Memory B cell (primary cell): ENCODE measurements around the gene CAPZB.
A peak's percentile ranks its signal among the peaks of the same experiment; 100 is the strongest.

Experiments
- ATAC-seq: fragments of 150-1000 bp; cut with Tn5 transposase; 2 replicates; pipeline ENCODE4 v1.10.0; 2021; ENCODE audit warnings: low read depth, mild to moderate bottlenecking, moderate library complexity
- DNase-seq, 2 donors: peaks; one replicate each; pipeline ENCODE4 v3.0.0; 2022; ENCODE audit warnings: low spot score in 2 of 2
- H3K27ac Mint-ChIP-seq: one replicate; pipeline ENCODE4 v1.8.0; 2022; ENCODE audit warnings: mild to moderate bottlenecking, moderate library complexity, mixed read lengths
- H3K27me3 Mint-ChIP-seq: one replicate; pipeline ENCODE4 v1.8.0; 2022; ENCODE audit warnings: mixed read lengths
- H3K36me3 Mint-ChIP-seq: one replicate; pipeline ENCODE4 v1.8.0; 2022; ENCODE audit warnings: mild to moderate bottlenecking, mixed read lengths
- H3K4me1 Mint-ChIP-seq: one replicate; pipeline ENCODE4 v1.8.0; 2022; ENCODE audit warnings: mixed read lengths
- H3K4me3 Mint-ChIP-seq: one replicate; pipeline ENCODE4 v1.8.0; 2022; ENCODE audit warnings: mild to moderate bottlenecking, moderate library complexity, mixed read lengths
- H3K9me3 Mint-ChIP-seq: one replicate; pipeline ENCODE4 v1.8.0; 2022; ENCODE audit warnings: mixed read lengths

The CAPZB gene

GRCh38 chr1:19360843-19361610 is 124.3 kb downstream of the CAPZB start:
- no peaks in the 10 kb centered on the region for H3K27me3 Mint-ChIP-seq
- peaks cover 4% of the 10 kb centered on the region for H3K4me1 Mint-ChIP-seq
- H3K4me3 Mint-ChIP-seq, result no peak overlapping the region
- H3K9me3 Mint-ChIP-seq, result no peaks in the 10 kb centered on the region
- ATAC-seq (no peak), DNase-seq (no peak)
- peaks cover 7% of the 10 kb centered on the region for H3K36me3 Mint-ChIP-seq
- H3K27ac Mint-ChIP-seq, result peak overlapping the region; percentile 19

- H3K27ac Mint-ChIP-seq, result no peak overlapping the region
- H3K9me3 Mint-ChIP-seq, result no peaks in the 10 kb centered on the region
- no peak overlapping the region for H3K4me3 Mint-ChIP-seq
- DNase-seq, result no peak
- H3K27me3 Mint-ChIP-seq, result no peaks in the 10 kb centered on the region
- ATAC-seq, result no peak
- H3K4me1 Mint-ChIP-seq, result peaks cover 4% of the 10 kb centered on the region
- H3K36me3 Mint-ChIP-seq, result peaks cover 10% of the 10 kb centered on the region
Observed at GRCh38 chr1:19360432-19360831, 124.9 kb downstream of the CAPZB start.

- ATAC-seq (no peak), DNase-seq (no peak)
- H3K36me3 Mint-ChIP-seq, result peaks cover 7% of the 10 kb centered on the region
- H3K4me3 Mint-ChIP-seq, result no peak overlapping the region
- H3K9me3 Mint-ChIP-seq, result no peaks in the 10 kb centered on the region
- peaks cover 4% of the 10 kb centered on the region for H3K4me1 Mint-ChIP-seq
- no peak overlapping the region for H3K27ac Mint-ChIP-seq
- no peaks in the 10 kb centered on the region for H3K27me3 Mint-ChIP-seq
Observed at GRCh38 chr1:19360016-19360415, 125.3 kb downstream of the CAPZB start.

DNA sequence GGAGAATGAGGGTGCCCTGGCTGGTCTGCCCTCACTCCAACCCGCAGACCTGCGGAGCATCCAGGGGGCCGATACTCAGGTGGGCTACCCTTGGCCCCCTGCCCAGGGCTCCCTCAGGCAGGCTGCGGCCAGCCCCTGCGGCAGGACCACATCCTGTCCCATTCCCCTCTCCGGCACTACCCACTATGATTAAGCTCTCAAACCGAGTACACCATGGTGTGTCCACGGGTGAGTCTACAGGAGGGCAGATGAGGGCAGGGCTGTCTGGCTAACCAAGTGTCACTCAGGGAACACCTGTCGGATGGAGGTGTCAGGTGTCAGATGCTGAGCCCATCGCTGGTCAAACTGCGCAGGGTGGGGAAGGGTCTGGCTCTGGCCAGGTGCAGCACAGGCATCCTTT is 126.0 kb downstream of the CAPZB start:
- ATAC-seq (no peak), DNase-seq (no peak)
- Mint-ChIP-seq H3K27me3 (no peaks in the 10 kb centered on the region), H3K27ac (no peak overlapping the region), H3K9me3 (no peaks in the 10 kb centered on the region), H3K4me3 (no peak overlapping the region), H3K36me3 (peaks cover 5% of the 10 kb centered on the region), H3K4me1 (peaks cover 2% of the 10 kb centered on the region)

DNA sequence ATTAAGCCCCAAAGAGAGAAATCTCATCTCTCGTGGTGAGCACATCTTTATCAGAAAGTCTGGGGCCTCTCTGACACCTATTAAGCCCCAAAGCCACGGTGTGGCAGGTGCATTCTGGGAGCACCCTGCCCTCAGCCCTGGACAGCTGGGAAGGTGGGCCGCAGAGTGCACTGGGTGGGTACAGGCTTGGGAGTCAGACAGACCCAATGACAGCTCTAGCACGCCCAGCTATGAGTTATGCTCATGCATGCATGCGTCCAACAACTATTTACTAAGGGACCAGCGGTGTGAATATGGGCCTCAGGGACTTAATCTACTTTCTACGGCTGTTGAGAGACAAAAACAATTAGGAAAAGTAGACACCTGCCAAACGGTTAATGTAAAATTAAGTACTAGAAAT is 126.6 kb downstream of the CAPZB start:
- H3K27ac Mint-ChIP-seq, result no peak overlapping the region
- no peak for ATAC-seq
- no peak overlapping the region for H3K4me3 Mint-ChIP-seq
- no peaks in the 10 kb centered on the region for H3K27me3 Mint-ChIP-seq
- peaks cover 2% of the 10 kb centered on the region for H3K4me1 Mint-ChIP-seq
- DNase-seq, result no peak
- H3K36me3 Mint-ChIP-seq, result peaks cover 7% of the 10 kb centered on the region
- H3K9me3 Mint-ChIP-seq, result no peaks in the 10 kb centered on the region

DNA sequence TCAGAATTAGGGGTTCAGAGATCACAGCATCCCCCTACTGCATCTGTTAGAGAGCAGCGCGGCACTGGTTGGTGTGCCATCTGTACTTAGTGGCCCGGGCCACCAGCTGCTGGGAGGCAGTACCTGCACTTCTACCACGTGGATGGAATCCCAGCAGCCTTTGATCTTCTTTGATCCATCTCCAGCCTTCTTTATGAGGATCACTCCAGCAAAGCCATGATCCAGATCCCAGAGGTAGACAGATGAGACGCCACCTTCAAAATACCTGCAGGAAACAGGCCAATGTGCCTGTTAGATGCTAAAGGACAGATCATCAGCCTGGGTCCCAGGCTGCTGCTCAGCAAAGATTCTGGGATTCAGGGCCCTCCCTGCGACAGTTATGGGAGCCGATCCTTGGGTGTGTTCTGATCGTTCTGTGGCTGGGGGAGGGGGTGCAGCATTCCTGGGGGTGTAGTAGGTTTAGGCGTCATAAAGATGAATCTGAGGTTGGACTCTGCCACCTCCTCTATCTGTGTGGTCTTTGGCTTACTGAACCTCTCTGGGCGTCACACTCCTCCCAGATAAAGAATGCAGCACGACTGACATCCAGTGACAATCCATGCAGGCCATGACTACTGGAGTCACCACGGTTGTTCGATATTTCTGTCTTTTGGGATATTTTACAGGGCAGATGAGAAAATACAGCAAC is 127.9 kb downstream of the CAPZB start:
- Mint-ChIP-seq H3K27ac (no peak overlapping the region), H3K9me3 (no peaks in the 10 kb centered on the region), H3K4me3 (no peak overlapping the region), H3K27me3 (no peaks in the 10 kb centered on the region), H3K4me1 (peaks cover 2% of the 10 kb centered on the region), H3K36me3 (peaks cover 9% of the 10 kb centered on the region)
- no peak for DNase-seq
- ATAC-seq, result no peak

DNA sequence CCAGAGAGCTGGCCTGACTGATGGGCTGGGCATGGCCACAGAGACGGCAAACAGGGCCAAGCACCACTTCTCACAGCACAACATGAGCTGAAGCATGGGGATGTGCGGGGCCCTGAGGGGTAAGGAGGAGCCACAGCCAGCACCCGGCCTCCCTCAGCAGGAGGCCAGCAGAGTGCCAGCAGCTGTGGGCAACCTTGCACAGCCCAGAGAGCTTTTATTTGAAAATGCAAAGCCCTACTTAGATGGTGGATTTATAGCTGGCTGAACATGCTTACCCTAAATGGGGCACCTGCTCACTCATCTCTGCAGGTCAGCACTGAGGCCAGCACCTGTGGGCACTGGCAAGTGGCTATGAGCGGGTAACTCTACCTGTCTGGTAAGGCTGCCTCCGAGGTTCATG is 129.1 kb downstream of the CAPZB start:
- no peak for ATAC-seq
- Mint-ChIP-seq H3K4me1 (peaks cover 2% of the 10 kb centered on the region), H3K4me3 (no peak overlapping the region), H3K9me3 (no peaks in the 10 kb centered on the region), H3K27me3 (no peaks in the 10 kb centered on the region), H3K36me3 (peaks cover 9% of the 10 kb centered on the region), H3K27ac (peak overlapping the region; percentile 31)
- no peak for DNase-seq

DNA sequence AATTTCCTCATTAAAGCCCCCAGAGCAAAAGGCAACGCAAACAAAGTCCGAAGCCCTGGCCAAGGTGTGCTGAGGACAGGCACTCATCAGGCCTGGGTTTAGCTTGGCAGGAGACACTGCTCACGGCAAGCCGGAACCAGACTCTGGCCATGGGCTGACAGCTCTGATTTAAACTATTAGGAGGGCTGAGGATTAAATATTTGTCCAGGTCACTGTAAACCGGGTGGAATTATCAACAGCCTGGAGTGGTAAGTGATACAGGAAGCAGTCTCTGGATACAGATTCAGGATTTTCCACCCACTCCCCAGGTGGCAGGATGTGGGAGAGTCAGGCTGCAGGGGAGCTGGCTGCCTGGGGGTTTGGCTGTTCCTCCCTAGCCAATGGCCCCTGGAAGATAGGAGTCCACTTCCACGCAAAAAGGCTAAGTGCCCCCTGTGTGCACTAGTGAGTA is 130.8 kb downstream of the CAPZB start:
- no peak for DNase-seq
- Mint-ChIP-seq H3K27me3 (no peaks in the 10 kb centered on the region), H3K27ac (no peak overlapping the region)

GRCh38 chr1:19353596-19353995 is 131.7 kb downstream of the CAPZB start:
- Mint-ChIP-seq H3K4me1 (no peaks in the 10 kb centered on the region), H3K36me3 (peaks cover 15% of the 10 kb centered on the region), H3K27ac (peak overlapping the region; percentile 72), H3K9me3 (no peaks in the 10 kb centered on the region), H3K4me3 (no peak overlapping the region), H3K27me3 (no peaks in the 10 kb centered on the region)
- DNase-seq, result no peak
- ATAC-seq, result no peak

More for the DNA sequence above, 130.8 kb downstream of the CAPZB start:
- no peaks in the 10 kb centered on the region for H3K9me3 Mint-ChIP-seq
- H3K4me3 Mint-ChIP-seq, result no peak overlapping the region
- H3K36me3 Mint-ChIP-seq, result peaks cover 15% of the 10 kb centered on the region
- no peaks in the 10 kb centered on the region for H3K4me1 Mint-ChIP-seq
- ATAC-seq, result no peak

DNA sequence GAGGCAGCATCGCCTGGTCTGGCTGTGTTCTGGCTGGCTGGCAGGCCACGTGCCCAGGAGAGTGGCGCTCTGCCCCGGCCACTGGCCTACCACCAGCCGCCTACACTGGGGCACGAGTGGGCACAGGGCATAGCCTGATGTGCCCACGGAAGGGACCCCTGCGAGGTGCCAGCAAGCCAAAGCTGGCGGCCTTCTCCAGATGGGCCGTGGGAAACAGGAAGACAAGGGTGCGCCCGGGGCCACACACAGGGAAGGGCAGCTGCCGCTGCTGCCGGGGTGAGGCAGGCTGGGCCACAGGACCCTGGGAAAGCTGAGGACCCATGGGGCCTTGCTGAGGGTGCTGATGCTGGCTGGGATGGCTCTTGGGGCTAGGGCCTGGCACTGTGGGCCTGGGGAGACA is 132.5 kb downstream of the CAPZB start:
- no peak for DNase-seq
- Mint-ChIP-seq H3K27ac (no peak overlapping the region), H3K4me1 (no peaks in the 10 kb centered on the region), H3K9me3 (no peaks in the 10 kb centered on the region), H3K36me3 (peaks cover 15% of the 10 kb centered on the region), H3K27me3 (no peaks in the 10 kb centered on the region), H3K4me3 (no peak overlapping the region)
- ATAC-seq, result no peak

GRCh38 chr1:19351873-19352272 is 133.5 kb downstream of the CAPZB start:
- Mint-ChIP-seq H3K36me3 (peaks cover 15% of the 10 kb centered on the region), H3K27ac (no peak overlapping the region), H3K4me3 (no peak overlapping the region), H3K9me3 (no peaks in the 10 kb centered on the region), H3K27me3 (no peaks in the 10 kb centered on the region), H3K4me1 (no peaks in the 10 kb centered on the region)
- ATAC-seq (no peak), DNase-seq (no peak)

DNA sequence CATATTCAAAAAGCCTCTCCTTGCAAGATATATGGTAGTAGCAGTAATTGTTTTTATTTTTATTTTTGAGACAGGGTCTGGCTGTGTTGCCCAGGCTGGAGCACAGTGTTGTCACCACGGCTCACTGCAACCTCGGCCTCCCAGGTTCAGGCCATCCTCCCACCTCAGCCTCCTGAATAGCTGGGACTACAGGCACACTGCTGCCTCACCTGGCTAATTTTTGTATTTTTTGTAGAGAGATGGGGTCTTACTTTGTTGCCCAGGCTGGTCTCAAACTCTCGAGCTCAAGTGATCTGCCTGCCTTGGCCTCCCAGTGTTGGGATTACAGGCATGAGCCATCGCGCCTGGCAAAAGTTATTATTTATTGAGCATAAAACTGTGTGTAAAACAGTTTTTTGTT is 134.8 kb downstream of the CAPZB start:
- H3K27ac Mint-ChIP-seq, result peak overlapping the region; percentile 24
- H3K9me3 Mint-ChIP-seq, result no peaks in the 10 kb centered on the region
- peaks cover 12% of the 10 kb centered on the region for H3K36me3 Mint-ChIP-seq
- no peak for ATAC-seq
- H3K27me3 Mint-ChIP-seq, result no peaks in the 10 kb centered on the region
- no peak for DNase-seq
- H3K4me3 Mint-ChIP-seq, result no peak overlapping the region
- peaks cover 2% of the 10 kb centered on the region for H3K4me1 Mint-ChIP-seq

- H3K4me1 Mint-ChIP-seq, result peaks cover 2% of the 10 kb centered on the region
- peaks cover 12% of the 10 kb centered on the region for H3K36me3 Mint-ChIP-seq
- H3K9me3 Mint-ChIP-seq, result no peaks in the 10 kb centered on the region
- no peaks in the 10 kb centered on the region for H3K27me3 Mint-ChIP-seq
- no peak for ATAC-seq
- no peak overlapping the region for H3K4me3 Mint-ChIP-seq
- DNase-seq, result no peak
- no peak overlapping the region for H3K27ac Mint-ChIP-seq
Observed at GRCh38 chr1:19349999-19350398, 135.3 kb downstream of the CAPZB start.

- Mint-ChIP-seq H3K27ac (no peak overlapping the region), H3K36me3 (peaks cover 10% of the 10 kb centered on the region), H3K4me1 (peaks cover 2% of the 10 kb centered on the region), H3K9me3 (no peaks in the 10 kb centered on the region), H3K27me3 (no peaks in the 10 kb centered on the region), H3K4me3 (no peak overlapping the region)
- no peak for DNase-seq
- ATAC-seq, result no peak
Observed at GRCh38 chr1:19348441-19349198, 136.7 kb downstream of the CAPZB start.
